IPS-11a (cell line): ENCODE measurements around the gene URGCP.
"Not testable (repeated sequence)": the region's sequence is repeated elsewhere in the genome, so short reads cannot be mapped to it uniquely, and the experiment has no call there.

Experiments used
- H3K4me3 ChIP-seq: one replicate; pipeline ENCODE4 v1.5.1; 2013; ENCODE audit warnings: low read depth, low read length, control low read depth

URGCP gene

GRCh38 chr7:43922726-43923125 lies 16.3 kb upstream of the URGCP start:
- no peak overlapping the region for H3K4me3 ChIP-seq

- H3K4me3 ChIP-seq, result no peak overlapping the region
These were observed 15.0 kb upstream of the URGCP start for GRCh38 chr7:43921423-43921822.

DNA sequence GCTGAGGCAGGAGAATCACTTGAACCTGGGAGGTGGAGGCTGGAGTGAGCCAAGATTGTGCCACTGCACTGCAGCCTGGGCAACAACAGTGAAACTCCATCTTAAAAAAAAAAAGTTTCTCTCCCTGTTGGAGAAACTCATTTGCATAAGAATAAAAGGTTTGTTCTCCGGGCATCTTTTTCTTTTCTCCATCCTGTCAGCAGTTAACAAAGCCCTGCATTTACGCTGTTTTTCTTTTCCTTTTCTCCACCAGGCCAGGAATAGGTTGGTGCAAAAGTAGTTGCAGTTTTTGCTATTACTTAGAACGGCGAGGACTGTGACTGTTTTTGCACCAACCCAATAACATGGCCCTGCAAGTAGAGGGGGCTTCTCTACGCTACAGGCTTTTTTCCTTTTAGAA lies 9.5 kb upstream of the URGCP start:
- H3K4me3 ChIP-seq, result no peak overlapping the region

DNA sequence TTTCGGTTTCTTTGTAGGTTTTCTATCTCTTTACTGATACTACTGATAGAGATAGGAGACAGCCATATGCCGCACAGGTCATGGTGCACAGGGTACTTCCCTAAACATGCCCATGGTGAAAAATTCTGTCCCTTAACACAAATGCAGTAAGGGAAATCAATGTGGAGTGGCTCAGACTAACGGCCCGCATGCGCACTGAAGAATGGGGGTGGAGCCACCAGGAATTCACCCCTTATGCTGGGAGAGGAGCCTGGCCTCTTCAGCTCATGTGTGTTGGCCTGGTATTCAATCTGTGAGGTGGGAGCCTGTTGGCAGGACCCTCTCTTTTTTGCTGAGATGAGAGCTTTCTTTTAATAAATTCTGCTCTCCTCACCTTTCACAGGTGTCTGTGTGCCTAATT lies 8.4 kb upstream of the URGCP start:
- no peak overlapping the region for H3K4me3 ChIP-seq

DNA sequence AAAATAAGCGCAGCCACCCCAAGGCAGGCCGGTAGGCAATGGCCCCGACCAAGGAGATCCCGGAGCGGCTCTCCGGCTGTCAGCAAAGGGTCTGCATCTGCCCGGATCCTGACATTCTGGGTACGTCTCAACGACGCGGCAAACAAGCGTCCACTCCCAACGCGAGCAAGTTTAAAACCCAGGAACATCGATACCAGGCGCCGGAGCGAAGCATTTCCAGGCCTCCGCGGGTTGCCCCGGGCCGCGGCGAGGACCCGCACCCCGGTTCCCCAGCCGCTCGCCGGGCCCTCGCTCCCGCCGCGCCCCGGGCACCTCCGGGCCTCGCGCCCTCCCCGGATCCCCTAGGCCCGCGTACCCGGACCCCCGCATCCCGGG lies 453 bp downstream of the URGCP start:
- peak overlapping the region; percentile 60 for H3K4me3 ChIP-seq

DNA sequence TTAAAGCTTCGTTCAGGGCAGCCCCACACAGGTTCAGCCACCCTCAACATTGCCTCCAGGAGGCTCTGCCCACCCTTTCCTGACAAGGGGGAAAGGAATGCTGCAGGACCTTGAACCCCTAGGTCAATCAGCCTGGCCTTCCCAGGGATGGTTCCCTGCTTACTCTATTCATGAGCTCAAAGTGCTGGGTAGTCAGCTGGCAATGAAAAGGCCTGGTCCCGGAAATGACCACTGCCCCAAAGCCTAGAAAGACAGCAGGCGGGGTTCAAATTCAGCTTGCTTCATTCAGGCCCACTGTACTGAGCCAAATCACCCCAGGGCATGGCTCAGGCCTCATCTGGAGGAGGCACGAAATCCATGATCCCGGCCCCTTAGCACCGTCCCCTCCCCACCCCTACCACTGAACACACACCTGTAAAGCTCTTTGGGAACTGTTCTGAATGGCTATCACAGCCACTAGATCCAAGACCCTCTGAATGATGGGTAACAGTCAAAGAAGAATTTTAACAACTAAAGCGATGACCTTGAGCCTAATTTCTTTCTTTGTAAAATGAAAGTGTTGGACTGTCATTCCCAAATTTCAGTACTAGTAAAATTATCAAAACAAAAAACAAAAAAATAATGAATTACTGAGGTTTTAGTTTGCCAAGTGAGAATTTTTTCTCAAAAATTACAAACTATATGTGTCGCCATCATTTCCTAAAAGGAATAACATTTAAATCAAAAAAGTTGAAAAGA lies 1.0 kb downstream of the URGCP start:
- H3K4me3 ChIP-seq, result peak overlapping the region; percentile 60

- no peak overlapping the region for H3K4me3 ChIP-seq
These were observed 1.7 kb downstream of the URGCP start for GRCh38 chr7:43904533-43905208.

- no peak overlapping the region for H3K4me3 ChIP-seq
These were observed 3.8 kb downstream of the URGCP start for GRCh38 chr7:43902542-43903054.

DNA sequence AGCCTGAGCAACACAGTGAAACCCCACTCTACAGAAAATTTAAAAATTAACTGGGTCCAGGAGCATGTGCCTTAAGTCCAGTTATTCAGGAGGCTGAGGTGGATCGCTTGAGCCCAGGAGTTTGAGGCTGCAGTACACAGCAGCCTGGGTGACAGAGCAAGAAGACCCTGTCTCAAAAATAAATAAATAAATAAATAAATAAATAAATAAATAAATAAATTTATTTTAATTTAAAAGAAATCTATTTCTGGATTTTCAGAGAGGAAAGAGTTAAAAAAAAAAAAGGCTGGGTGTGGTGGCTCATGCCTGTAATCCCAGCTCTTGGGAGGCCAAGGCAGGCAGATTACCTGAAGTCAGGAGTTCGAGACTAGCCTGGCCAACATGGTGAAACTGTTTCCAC lies 7.8 kb downstream of the URGCP start:
- H3K4me3 ChIP-seq, result not testable (repeated sequence)

DNA sequence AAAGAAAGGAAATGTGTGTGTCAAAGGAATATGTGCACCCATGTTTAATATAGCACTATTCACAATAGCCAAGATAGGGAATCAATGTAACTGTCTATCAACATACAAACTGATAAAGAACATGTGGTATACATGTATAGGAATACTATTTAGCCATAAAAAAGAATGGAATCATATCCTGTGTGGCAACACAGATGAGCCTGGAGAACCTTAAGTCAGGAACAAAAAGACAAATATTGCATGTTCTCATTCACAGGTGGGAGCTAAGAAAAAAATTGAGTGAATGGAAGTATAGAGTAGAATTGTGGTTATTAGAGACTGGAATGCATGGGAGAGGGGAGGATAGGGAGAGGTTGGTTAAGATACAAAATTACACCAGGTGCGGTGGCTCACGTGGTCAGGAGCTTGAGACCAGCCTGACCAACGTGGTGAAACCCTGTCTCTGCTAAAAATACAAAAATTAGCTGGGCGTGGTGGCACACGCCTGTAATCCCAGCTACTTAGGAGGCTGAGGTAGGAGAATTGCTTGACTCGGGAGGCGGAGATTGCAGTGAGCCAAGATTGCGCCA lies 10.5 kb downstream of the URGCP start:
- H3K4me3 ChIP-seq, result no peak overlapping the region

GRCh38 chr7:43891069-43891955 lies 15.1 kb downstream of the URGCP start:
- H3K4me3 ChIP-seq, result no peak overlapping the region

DNA sequence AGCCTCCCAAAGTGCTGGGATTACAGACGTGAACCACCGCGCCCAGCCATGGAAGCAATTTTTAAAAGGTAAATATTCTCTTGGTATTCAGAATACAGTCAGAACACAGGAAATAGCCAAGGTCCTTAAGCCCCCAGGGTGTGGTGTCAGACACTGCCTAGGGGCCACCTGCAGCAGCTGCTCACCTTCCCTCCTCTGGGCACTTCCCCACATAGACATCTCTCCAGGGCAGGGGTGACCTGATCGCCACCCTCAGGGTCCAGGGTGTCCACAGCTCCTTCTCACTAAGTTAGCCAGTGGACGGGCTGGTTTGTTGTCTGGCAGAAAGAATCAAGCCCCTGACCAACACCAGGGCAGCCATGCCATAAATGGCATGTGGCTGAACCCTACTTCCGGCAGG lies 15.9 kb downstream of the URGCP start:
- no peak overlapping the region for H3K4me3 ChIP-seq

- no peak overlapping the region for H3K4me3 ChIP-seq
These were observed 17.1 kb downstream of the URGCP start for GRCh38 chr7:43888993-43889945.

GRCh38 chr7:43884617-43885016 lies 21.8 kb downstream of the URGCP start:
- no peak overlapping the region for H3K4me3 ChIP-seq

DNA sequence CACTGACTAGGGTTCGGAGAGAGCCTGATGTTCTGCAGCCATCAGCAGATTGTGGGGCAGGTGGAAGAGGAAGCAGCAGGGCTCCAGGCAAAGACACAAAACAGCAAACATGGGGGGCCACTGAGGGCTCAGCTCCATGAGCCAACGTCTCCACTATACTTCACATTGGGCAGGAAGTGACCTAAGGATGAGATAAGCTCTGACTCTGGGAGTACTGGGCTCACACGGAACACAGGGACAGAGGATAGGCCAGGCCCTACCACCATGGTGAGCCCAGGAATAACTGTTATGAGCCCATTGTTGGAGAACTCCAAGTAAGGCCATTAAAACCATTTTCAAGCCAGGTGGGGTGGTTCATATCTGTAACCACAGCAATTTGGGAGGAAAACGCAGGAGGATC lies 22.2 kb downstream of the URGCP start:
- no peak overlapping the region for H3K4me3 ChIP-seq

- H3K4me3 ChIP-seq, result no peak overlapping the region
These were observed 25.8 kb downstream of the URGCP start for GRCh38 chr7:43880596-43880995.

GRCh38 chr7:43879477-43879876 lies 26.9 kb downstream of the URGCP start:
- H3K4me3 ChIP-seq, result no peak overlapping the region

DNA sequence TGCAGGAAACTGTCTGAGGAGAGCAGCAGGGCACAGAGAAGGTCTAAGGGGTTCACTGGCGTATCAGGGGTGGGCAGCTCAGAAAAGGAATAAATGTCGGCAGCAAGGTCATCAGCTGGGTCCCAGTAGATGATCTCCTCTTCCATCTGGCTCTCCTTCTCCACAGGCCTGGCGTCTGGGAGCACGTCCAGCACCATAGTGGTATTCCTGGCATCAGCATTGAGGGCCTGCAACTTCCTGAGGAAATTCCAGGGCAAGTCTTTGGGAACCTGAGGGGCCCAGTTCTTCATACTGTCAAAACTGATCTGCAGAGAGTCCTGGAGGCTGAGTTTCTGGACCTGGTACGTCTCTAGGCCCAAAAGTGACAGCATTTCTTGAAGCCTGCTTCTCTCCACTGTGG lies 27.5 kb downstream of the URGCP start:
- H3K4me3 ChIP-seq, result no peak overlapping the region

GRCh38 chr7:43877968-43878864 lies 28.2 kb downstream of the URGCP start:
- H3K4me3 ChIP-seq, result no peak overlapping the region
